WTC11 (cell line): ENCODE measurements around the gene NHS. TPM values are rescaled to one million over a fixed set of nuclear protein-coding genes. Genes with fewer than 3 reads are reported as not detected.

Experiments
- ATAC-seq: fragments of 200-7000 bp; cut with Tn5 transposase; 2 replicates; pipeline ENCODE4 v1.10.0; 2021; ENCODE audit warnings: mild to moderate bottlenecking, moderate library complexity
- CTCF ChIA-PET: fragments of 300-600 bp; sonication (Branson Sonifier 250); formaldehyde crosslinking; loops from one replicate; lab custom pipeline; 2021; ENCODE audit warnings: antibody characterized with exemption; lab: Charles Lee
- POLR2A ChIA-PET: fragments of 350-600 bp; sonication (Branson Sonifier 250); formaldehyde crosslinking; loops from one replicate; lab custom pipeline; 2021; ENCODE audit warnings: antibody characterized with exemption; lab: Charles Lee
- DNase-seq: peaks from one replicate; pipeline ENCODE4 v3.0.0; 2021; ENCODE audit warnings: low spot score
- H3K27ac Mint-ChIP-seq: 2 replicates; pipeline ENCODE4 v1.8.0; 2021; ENCODE audit warnings: mixed read lengths
- H3K27me3 Mint-ChIP-seq: 2 replicates; pipeline ENCODE4 v1.8.0; 2021; ENCODE audit warnings: low read depth, mild to moderate bottlenecking, moderate library complexity, mixed read lengths
- H3K36me3 Mint-ChIP-seq: 2 replicates; pipeline ENCODE4 v1.8.0; 2021; ENCODE audit warnings: mixed read lengths
- H3K4me1 Mint-ChIP-seq: 2 replicates; pipeline ENCODE4 v1.8.0; 2022; ENCODE audit warnings: mixed read lengths
- H3K4me3 Mint-ChIP-seq: 2 replicates; pipeline ENCODE4 v1.8.0; 2021; ENCODE audit warnings: mild to moderate bottlenecking, moderate library complexity, mixed read lengths
- H3K9me3 Mint-ChIP-seq: 2 replicates; pipeline ENCODE4 v1.8.0; 2021; ENCODE audit warnings: mixed read lengths
- ARID4B ChIP-seq: sonication (generic); formaldehyde crosslinking; IDR thresholded peaks from 2 replicates; pipeline ENCODE4 v1.8.0; 2023; ENCODE audit warnings: missing genetic modification reagents, mild to moderate bottlenecking, borderline replicate concordance
- ATF6 ChIP-seq: sonication (generic); formaldehyde crosslinking; IDR thresholded peaks from 2 replicates; pipeline ENCODE4 v1.8.1; 2023; ENCODE audit warnings: mild to moderate bottlenecking, missing genetic modification reagents
- CREB1 ChIP-seq: sonication (generic); formaldehyde crosslinking; IDR thresholded peaks from 2 replicates; pipeline ENCODE4 v1.8.0; 2023; ENCODE audit warnings: mild to moderate bottlenecking, missing genetic modification reagents
- GABPB1 ChIP-seq: sonication (generic); formaldehyde crosslinking; IDR thresholded peaks from 2 replicates; pipeline ENCODE4 v1.8.1; 2023; ENCODE audit warnings: mild to moderate bottlenecking, missing genetic modification reagents
- HMGA2 ChIP-seq: fragments of 250-450 bp; sonication (Bioruptor Pico); IDR thresholded peaks from 2 replicates; pipeline ENCODE4 v1.4.0; 2021; ENCODE audit warnings: mild to moderate bottlenecking, moderate library complexity
- IRF1 ChIP-seq: sonication (generic); formaldehyde crosslinking; IDR thresholded peaks from 2 replicates; pipeline ENCODE4 v1.8.0; 2023; ENCODE audit warnings: missing genetic modification reagents
- IRF2 ChIP-seq: sonication (generic); formaldehyde crosslinking; IDR thresholded peaks from 2 replicates; pipeline ENCODE4 v1.8.0; 2022; ENCODE audit warnings: low read depth, missing genetic modification reagents, borderline replicate concordance
- MYBL2 ChIP-seq: sonication (generic); formaldehyde crosslinking; IDR thresholded peaks from 2 replicates; pipeline ENCODE4 v1.8.1; 2023; ENCODE audit warnings: mild to moderate bottlenecking, moderate library complexity, missing genetic modification reagents
- SMAD4 ChIP-seq: sonication (generic); formaldehyde crosslinking; IDR thresholded peaks from 2 replicates; pipeline ENCODE4 v1.8.0; 2022; ENCODE audit warnings: mild to moderate bottlenecking, missing genetic modification reagents
- SOX15 ChIP-seq: fragments of 250-450 bp; sonication (Bioruptor Pico); IDR thresholded peaks from 2 replicates; pipeline ENCODE4 v1.9.0; 2021; ENCODE audit warnings: mild to moderate bottlenecking
- SP1 ChIP-seq: sonication (generic); formaldehyde crosslinking; conservative IDR thresholded peaks from 2 replicates; pipeline ENCODE4 v1.8.1; 2022; ENCODE audit warnings: missing genetic modification reagents
- TEAD1 ChIP-seq: sonication (generic); formaldehyde crosslinking; IDR thresholded peaks from 2 replicates; pipeline ENCODE4 v1.8.0; 2022; ENCODE audit warnings: mild to moderate bottlenecking, missing genetic modification reagents
- USF2 ChIP-seq: sonication (generic); formaldehyde crosslinking; IDR thresholded peaks from 2 replicates; pipeline ENCODE4 v1.8.1; 2023; ENCODE audit warnings: mild to moderate bottlenecking, missing genetic modification reagents, moderate library complexity
- ZBTB43 ChIP-seq: sonication (generic); formaldehyde crosslinking; IDR thresholded peaks from 2 replicates; pipeline ENCODE4 v1.8.1; 2023; ENCODE audit warnings: mild to moderate bottlenecking, missing genetic modification reagents
- ZNF232 ChIP-seq: sonication (generic); formaldehyde crosslinking; IDR thresholded peaks from 2 replicates; pipeline ENCODE4 v1.8.0; 2022; ENCODE audit warnings: mild to moderate bottlenecking, missing genetic modification reagents
- ZNF396 ChIP-seq: fragments of 250-450 bp; sonication (Bioruptor Pico); IDR thresholded peaks from 2 replicates; pipeline ENCODE4 v1.8.0; 2021; ENCODE audit warnings: mild to moderate bottlenecking, moderate library complexity, borderline replicate concordance
- ZNF416 ChIP-seq: fragments of 250-450 bp; sonication (Bioruptor Pico); IDR thresholded peaks from 2 replicates; pipeline ENCODE4 v1.9.0; 2021; ENCODE audit warnings: mild to moderate bottlenecking, inconsistent platforms
- total RNA-seq: library from RNA; stranded (reverse); gene quantifications from 3 replicates; pipeline ENCODE4 v1.2.3, GENCODE V29; 2021
- TF ChIP-seq, protein P1 (sequence below): sonication (generic); formaldehyde crosslinking; IDR thresholded peaks from 2 replicates; pipeline ENCODE4 v1.8.0; 2022; ENCODE audit warnings: mild to moderate bottlenecking, missing genetic modification reagents
- TF ChIP-seq, protein P2 (sequence below): sonication (generic); formaldehyde crosslinking; IDR thresholded peaks from 2 replicates; pipeline ENCODE4 v1.8.1; 2022; ENCODE audit warnings: low read depth, mild to moderate bottlenecking, moderate library complexity, missing genetic modification reagents, borderline replicate concordance
- TF ChIP-seq, protein P3 (sequence below): sonication (generic); formaldehyde crosslinking; conservative IDR thresholded peaks from 2 replicates; pipeline ENCODE4 v1.8.1; 2023; ENCODE audit warnings: mild to moderate bottlenecking, low read depth, missing genetic modification reagents, moderate library complexity

The NHS gene
- total RNA-seq, 1 experiment from 2014 or later: 5.8 TPM

DNA sequence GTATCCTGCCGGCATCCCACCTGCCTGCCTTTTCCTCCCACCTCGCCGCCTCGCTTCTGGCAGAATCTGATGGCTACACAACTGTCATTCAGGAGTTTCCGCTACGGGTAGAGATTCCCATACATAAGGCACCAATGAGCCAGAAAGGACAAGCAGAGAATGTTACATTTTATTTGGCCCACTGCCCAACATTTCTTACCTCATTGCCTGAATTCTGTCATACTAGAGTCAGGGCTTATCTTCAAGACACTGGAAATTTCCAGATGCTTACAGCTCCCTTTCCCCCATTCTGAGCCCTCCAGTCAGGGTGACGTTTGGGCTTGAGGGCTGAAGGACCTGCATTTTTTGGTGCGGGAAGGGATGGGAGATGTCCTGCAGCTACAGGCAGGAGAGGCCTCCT, 113.0 kb downstream of the NHS start:
- ChIA-PET CTCF (no interaction called here), POLR2A (no interaction called here)
- ATAC-seq: no peak
- no peak for DNase-seq
- no peak overlapping the region for H3K27ac Mint-ChIP-seq
- H3K27me3 Mint-ChIP-seq: no peaks in the 10 kb centered on the region; the same call in none of the 2 replicates
- no peaks in the 10 kb centered on the region for H3K36me3 Mint-ChIP-seq
- H3K4me3 Mint-ChIP-seq: no peak overlapping the region
- H3K4me1 Mint-ChIP-seq: peaks cover 18% of the 10 kb centered on the region
- no peaks in the 10 kb centered on the region for H3K9me3 Mint-ChIP-seq
- TF ChIP-seq, protein P1, sequence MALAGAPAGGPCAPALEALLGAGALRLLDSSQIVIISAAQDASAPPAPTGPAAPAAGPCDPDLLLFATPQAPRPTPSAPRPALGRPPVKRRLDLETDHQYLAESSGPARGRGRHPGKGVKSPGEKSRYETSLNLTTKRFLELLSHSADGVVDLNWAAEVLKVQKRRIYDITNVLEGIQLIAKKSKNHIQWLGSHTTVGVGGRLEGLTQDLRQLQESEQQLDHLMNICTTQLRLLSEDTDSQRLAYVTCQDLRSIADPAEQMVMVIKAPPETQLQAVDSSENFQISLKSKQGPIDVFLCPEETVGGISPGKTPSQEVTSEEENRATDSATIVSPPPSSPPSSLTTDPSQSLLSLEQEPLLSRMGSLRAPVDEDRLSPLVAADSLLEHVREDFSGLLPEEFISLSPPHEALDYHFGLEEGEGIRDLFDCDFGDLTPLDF (CRISPR knock-in tag): no peak
- TF ChIP-seq, protein P2, sequence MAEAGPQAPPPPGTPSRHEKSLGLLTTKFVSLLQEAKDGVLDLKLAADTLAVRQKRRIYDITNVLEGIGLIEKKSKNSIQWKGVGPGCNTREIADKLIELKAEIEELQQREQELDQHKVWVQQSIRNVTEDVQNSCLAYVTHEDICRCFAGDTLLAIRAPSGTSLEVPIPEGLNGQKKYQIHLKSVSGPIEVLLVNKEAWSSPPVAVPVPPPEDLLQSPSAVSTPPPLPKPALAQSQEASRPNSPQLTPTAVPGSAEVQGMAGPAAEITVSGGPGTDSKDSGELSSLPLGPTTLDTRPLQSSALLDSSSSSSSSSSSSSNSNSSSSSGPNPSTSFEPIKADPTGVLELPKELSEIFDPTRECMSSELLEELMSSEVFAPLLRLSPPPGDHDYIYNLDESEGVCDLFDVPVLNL: no peak
- no peak for TF ChIP-seq USF2 (CRISPR knock-in tag)
- TF ChIP-seq HMGA2 (CRISPR knock-in tag): no peak
- no peak for TF ChIP-seq IRF1
- no peak for TF ChIP-seq GABPB1
- no peak for TF ChIP-seq ZNF232 (CRISPR knock-in tag)

DNA sequence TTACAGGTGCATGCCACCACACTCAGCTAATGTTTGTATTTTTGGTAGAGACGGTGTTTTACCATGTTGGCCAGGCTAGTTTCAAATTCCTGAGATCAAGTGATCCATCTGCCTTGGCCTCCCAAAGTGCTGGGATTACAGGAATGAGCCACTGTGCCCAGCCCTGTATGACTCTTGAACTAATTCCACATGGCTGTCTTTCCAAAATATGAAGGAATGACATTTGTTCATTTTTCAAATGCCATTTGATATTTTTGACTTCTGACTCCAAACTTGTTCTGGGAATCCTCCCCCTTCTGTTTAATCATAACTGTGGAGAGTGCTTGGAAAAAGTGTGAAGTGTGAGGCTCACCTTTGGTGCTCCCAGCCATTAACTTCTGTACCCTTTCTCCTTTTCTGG, 119.2 kb downstream of the NHS start:
- H3K27ac Mint-ChIP-seq: no peak overlapping the region
- H3K4me3 Mint-ChIP-seq: no peak overlapping the region
- DNase-seq: no peak
- H3K4me1 Mint-ChIP-seq: peaks cover 6% of the 10 kb centered on the region
- ATAC-seq: no peak
- CTCF ChIA-PET: no interaction called here
- H3K9me3 Mint-ChIP-seq: no peaks in the 10 kb centered on the region
- H3K27me3 Mint-ChIP-seq: no peaks in the 10 kb centered on the region
- H3K36me3 Mint-ChIP-seq: no peaks in the 10 kb centered on the region
- POLR2A ChIA-PET: no interaction called here
- no peak for TF ChIP-seq IRF2 (CRISPR knock-in tag)
- TF ChIP-seq ZNF416 (CRISPR knock-in tag): no peak
- no peak for TF ChIP-seq CREB1 (CRISPR knock-in tag)
- TF ChIP-seq, protein P3, sequence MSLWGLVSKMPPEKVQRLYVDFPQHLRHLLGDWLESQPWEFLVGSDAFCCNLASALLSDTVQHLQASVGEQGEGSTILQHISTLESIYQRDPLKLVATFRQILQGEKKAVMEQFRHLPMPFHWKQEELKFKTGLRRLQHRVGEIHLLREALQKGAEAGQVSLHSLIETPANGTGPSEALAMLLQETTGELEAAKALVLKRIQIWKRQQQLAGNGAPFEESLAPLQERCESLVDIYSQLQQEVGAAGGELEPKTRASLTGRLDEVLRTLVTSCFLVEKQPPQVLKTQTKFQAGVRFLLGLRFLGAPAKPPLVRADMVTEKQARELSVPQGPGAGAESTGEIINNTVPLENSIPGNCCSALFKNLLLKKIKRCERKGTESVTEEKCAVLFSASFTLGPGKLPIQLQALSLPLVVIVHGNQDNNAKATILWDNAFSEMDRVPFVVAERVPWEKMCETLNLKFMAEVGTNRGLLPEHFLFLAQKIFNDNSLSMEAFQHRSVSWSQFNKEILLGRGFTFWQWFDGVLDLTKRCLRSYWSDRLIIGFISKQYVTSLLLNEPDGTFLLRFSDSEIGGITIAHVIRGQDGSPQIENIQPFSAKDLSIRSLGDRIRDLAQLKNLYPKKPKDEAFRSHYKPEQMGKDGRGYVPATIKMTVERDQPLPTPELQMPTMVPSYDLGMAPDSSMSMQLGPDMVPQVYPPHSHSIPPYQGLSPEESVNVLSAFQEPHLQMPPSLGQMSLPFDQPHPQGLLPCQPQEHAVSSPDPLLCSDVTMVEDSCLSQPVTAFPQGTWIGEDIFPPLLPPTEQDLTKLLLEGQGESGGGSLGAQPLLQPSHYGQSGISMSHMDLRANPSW (CRISPR knock-in tag): no peak
- no peak for TF ChIP-seq ARID4B (CRISPR knock-in tag)
- TF ChIP-seq SOX15 (CRISPR knock-in tag): no peak
- TF ChIP-seq TEAD1 (CRISPR knock-in tag): no peak
- no peak for TF ChIP-seq SMAD4
- TF ChIP-seq ZNF396 (CRISPR knock-in tag): no peak
- TF ChIP-seq MYBL2: no peak
- TF ChIP-seq ZBTB43 (CRISPR knock-in tag): no peak
- no peak for TF ChIP-seq ATF6
- no peak for TF ChIP-seq SP1
